ENCODE measurements around the gene NTRK2. TPM values are rescaled to one million over a fixed set of nuclear protein-coding genes. Genes with fewer than 3 reads are reported as not detected.

The NTRK2 gene
- total RNA-seq, 1 experiment from 2014 or later: not detected

DNA sequence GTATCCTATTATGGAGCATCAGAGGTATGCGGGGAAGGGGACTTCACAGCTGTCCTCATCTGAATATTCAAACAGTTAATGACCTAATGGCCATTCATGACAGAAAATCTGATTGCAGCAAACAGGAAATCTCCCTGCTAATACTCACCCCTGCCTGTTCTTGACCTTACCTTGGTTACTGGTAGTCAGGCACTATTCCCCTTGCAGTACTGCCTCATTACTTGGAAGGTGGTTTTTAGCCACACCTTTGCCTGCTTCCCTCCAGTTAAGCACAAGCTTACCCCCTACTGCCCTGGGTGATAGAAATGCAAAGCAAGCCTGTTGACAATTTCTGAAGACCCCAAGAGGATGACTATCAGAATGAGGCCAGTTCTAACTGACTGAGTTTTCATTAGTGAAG is 332.4 kb downstream of the NTRK2 start:
- no peak for ATAC-seq
- no peak overlapping the region for H3K4me2 ChIP-seq (ENCODE audit: low read length)
- no peak overlapping the region for H3K4me3 ChIP-seq (replicated peaks in 1 of 2; ENCODE audit: low read depth in 1 of 2, low read length in 2 of 2)
- ChIA-PET POLR2A (no interaction called here), CTCF (no interaction called here), RAD21 (ENCODE audit: low non-redundant PET in 1 of 2, low total read pairs in 2 of 2, uncharacterized antibody in 2 of 2, unreplicated experiment in 2 of 2) (no interaction called here)
- H3K27ac ChIP-seq (ENCODE audit: low read depth, low read length): no peak overlapping the region
- peaks cover 0 to 3% of the 10 kb centered on the region in 2 experiments; a peak in 1 of 4 replicates for H3K9me3 ChIP-seq (ENCODE audit: control insufficient read depth in 1 of 2, insufficient read depth in 1 of 2, low read depth in 1 of 2, low read length in 2 of 2)
- peaks cover 12% of the 10 kb centered on the region for H3K27me3 ChIP-seq (ENCODE audit: insufficient read depth, low read length)
- no peak for DNase-seq (ENCODE audit: low read depth, low spot score)
- H3K9me2 ChIP-seq (ENCODE audit: insufficient read depth): no peaks in the 10 kb centered on the region
- no peaks in the 10 kb centered on the region for H3K4me1 ChIP-seq (ENCODE audit: control insufficient read depth in 1 of 2, insufficient read depth in 2 of 2, low read length in 2 of 2)
- TF ChIP-seq RAD21 (IDR thresholded peaks at IDR 0.05; ENCODE audit: low read depth) (no peak), ZNF274 (IDR thresholded peaks at IDR 0.05; ENCODE audit: low read depth, low read length) (no peak), CEBPB (IDR thresholded peaks at IDR 0.05; ENCODE audit: low read depth) (no peak), ELF1 (IDR thresholded peaks at IDR 0.05; ENCODE audit: borderline replicate concordance, low read depth) (no peak), SP1 (IDR thresholded peaks at IDR 0.05; ENCODE audit: low read depth) (no peak), JUND (IDR thresholded peaks at IDR 0.05) (no peak), SRF (IDR thresholded peaks at IDR 0.05; ENCODE audit: low read depth) (no peak), FOSL1 (IDR thresholded peaks at IDR 0.05; ENCODE audit: low read depth) (no peak), CBX3 (IDR thresholded peaks at IDR 0.05; ENCODE audit: low read depth) (no peak), POLR2AphosphoS5 (IDR thresholded peaks at IDR 0.05; ENCODE audit: low read depth, low read length) (no peak)
- TF ChIP-seq, protein P1, sequence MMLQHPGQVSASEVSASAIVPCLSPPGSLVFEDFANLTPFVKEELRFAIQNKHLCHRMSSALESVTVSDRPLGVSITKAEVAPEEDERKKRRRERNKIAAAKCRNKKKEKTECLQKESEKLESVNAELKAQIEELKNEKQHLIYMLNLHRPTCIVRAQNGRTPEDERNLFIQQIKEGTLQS (IDR thresholded peaks at IDR 0.05): no peak
- TF ChIP-seq, protein P2, sequence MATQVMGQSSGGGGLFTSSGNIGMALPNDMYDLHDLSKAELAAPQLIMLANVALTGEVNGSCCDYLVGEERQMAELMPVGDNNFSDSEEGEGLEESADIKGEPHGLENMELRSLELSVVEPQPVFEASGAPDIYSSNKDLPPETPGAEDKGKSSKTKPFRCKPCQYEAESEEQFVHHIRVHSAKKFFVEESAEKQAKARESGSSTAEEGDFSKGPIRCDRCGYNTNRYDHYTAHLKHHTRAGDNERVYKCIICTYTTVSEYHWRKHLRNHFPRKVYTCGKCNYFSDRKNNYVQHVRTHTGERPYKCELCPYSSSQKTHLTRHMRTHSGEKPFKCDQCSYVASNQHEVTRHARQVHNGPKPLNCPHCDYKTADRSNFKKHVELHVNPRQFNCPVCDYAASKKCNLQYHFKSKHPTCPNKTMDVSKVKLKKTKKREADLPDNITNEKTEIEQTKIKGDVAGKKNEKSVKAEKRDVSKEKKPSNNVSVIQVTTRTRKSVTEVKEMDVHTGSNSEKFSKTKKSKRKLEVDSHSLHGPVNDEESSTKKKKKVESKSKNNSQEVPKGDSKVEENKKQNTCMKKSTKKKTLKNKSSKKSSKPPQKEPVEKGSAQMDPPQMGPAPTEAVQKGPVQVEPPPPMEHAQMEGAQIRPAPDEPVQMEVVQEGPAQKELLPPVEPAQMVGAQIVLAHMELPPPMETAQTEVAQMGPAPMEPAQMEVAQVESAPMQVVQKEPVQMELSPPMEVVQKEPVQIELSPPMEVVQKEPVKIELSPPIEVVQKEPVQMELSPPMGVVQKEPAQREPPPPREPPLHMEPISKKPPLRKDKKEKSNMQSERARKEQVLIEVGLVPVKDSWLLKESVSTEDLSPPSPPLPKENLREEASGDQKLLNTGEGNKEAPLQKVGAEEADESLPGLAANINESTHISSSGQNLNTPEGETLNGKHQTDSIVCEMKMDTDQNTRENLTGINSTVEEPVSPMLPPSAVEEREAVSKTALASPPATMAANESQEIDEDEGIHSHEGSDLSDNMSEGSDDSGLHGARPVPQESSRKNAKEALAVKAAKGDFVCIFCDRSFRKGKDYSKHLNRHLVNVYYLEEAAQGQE (IDR thresholded peaks at IDR 0.05; ENCODE audit: low read depth): no peak
- TF ChIP-seq, protein P3, sequence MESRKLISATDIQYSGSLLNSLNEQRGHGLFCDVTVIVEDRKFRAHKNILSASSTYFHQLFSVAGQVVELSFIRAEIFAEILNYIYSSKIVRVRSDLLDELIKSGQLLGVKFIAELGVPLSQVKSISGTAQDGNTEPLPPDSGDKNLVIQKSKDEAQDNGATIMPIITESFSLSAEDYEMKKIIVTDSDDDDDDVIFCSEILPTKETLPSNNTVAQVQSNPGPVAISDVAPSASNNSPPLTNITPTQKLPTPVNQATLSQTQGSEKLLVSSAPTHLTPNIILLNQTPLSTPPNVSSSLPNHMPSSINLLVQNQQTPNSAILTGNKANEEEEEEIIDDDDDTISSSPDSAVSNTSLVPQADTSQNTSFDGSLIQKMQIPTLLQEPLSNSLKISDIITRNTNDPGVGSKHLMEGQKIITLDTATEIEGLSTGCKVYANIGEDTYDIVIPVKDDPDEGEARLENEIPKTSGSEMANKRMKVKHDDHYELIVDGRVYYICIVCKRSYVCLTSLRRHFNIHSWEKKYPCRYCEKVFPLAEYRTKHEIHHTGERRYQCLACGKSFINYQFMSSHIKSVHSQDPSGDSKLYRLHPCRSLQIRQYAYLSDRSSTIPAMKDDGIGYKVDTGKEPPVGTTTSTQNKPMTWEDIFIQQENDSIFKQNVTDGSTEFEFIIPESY (IDR thresholded peaks at IDR 0.05; ENCODE audit: extremely low read depth, insufficient replicate concordance, low read length): no peak
- no peak overlapping the region for H3K9ac ChIP-seq (ENCODE audit: low read length)
- H2AFZ ChIP-seq (ENCODE audit: low read depth, low read length, poor library complexity, severe bottlenecking): no peak overlapping the region
- H3K36me3 ChIP-seq (ENCODE audit: control insufficient read depth in 1 of 2, insufficient read depth in 2 of 2, low read length in 2 of 2): no peaks in the 10 kb centered on the region
- no peaks in the 10 kb centered on the region for H4K20me1 ChIP-seq (ENCODE audit: insufficient read depth)
- BruUV-seq (replicated peaks): no TSS peak
- intact Hi-C loops (cut with micrococcal nuclease): no loop called here
- H3K79me2 ChIP-seq (ENCODE audit: insufficient read depth, low read length): no peaks in the 10 kb centered on the region

Measured in HCT116 (cell line).